ENCODE results near the gene TTLL12. TPM values are rescaled to one million over a fixed set of nuclear protein-coding genes. Genes with fewer than 3 reads are reported as not detected.
A peak's percentile ranks its signal among the peaks of the same experiment; 100 is the strongest.

Gene TTLL12
- total and polyA plus RNA-seq, 5 donors from 2014 or later: 14.1 to 23.7 (median 21.6) TPM

- H3K4me3 ChIP-seq (ENCODE audit: low read depth, low read length): no peak overlapping the region
- H3K9me3 Mint-ChIP-seq: no peaks in the 10 kb centered on the region
- no peaks in the 10 kb centered on the region for H3K36me3 Mint-ChIP-seq
- H3K27me3 Mint-ChIP-seq: no peaks in the 10 kb centered on the region
- H3K9me3 ChIP-seq (ENCODE audit: control insufficient read depth in 2 of 2, low read length in 2 of 2): no peaks in the 10 kb centered on the region
- no peak overlapping the region for H3K27ac ChIP-seq (ENCODE audit: insufficient read depth, low read length, poor library complexity, severe bottlenecking)
- no peak overlapping the region for H3K27ac Mint-ChIP-seq
- H3K27me3 ChIP-seq (ENCODE audit: control insufficient read depth, insufficient read depth, low read length): no peaks in the 10 kb centered on the region
- DNase-seq: no peak
- H3K4me1 Mint-ChIP-seq: peaks cover 0 to 12% (median 0%) of the 10 kb centered on the region in 4 donors
- H3K4me1 ChIP-seq (ENCODE audit: control insufficient read depth, insufficient read depth, low read length, poor library complexity, severe bottlenecking): peaks cover 6% of the 10 kb centered on the region
- no peak for ATAC-seq (ENCODE audit: low read depth in 2 of 2)
- no peak overlapping the region for H3K4me3 Mint-ChIP-seq
- H3K36me3 ChIP-seq (ENCODE audit: control insufficient read depth, insufficient read depth, low read length): no peaks in the 10 kb centered on the region
These were observed 21.1 kb upstream of the TTLL12 start for GRCh38 chr22:43207849-43208702.

- Histone ChIP-seq H3K4me1 (ENCODE audit: control insufficient read depth, insufficient read depth, low read length, poor library complexity, severe bottlenecking) (peaks cover 6% of the 10 kb centered on the region), H3K27me3 (ENCODE audit: control insufficient read depth, insufficient read depth, low read length) (no peaks in the 10 kb centered on the region), H3K36me3 (ENCODE audit: control insufficient read depth, insufficient read depth, low read length) (no peaks in the 10 kb centered on the region), H3K4me3 (ENCODE audit: low read depth, low read length) (no peak overlapping the region), H3K9me3 (ENCODE audit: control insufficient read depth in 2 of 2, low read length in 2 of 2) (no peaks in the 10 kb centered on the region), H3K27ac (ENCODE audit: insufficient read depth, low read length, poor library complexity, severe bottlenecking) (no peak overlapping the region)
- peaks cover 0 to 2% (median 0%) of the 10 kb centered on the region in 7 donors for H3K9me3 Mint-ChIP-seq
- H3K4me1 Mint-ChIP-seq: peaks cover 0 to 12% (median 0%) of the 10 kb centered on the region in 4 donors
- H3K36me3 Mint-ChIP-seq: no peaks in the 10 kb centered on the region
- DNase-seq: no peak
- no peak overlapping the region for H3K4me3 Mint-ChIP-seq
- ATAC-seq (ENCODE audit: low read depth in 2 of 2): no peak
- H3K27me3 Mint-ChIP-seq: no peaks in the 10 kb centered on the region
- no peak overlapping the region for H3K27ac Mint-ChIP-seq
These were observed 20.5 kb upstream of the TTLL12 start for GRCh38 chr22:43207386-43207785.

DNA sequence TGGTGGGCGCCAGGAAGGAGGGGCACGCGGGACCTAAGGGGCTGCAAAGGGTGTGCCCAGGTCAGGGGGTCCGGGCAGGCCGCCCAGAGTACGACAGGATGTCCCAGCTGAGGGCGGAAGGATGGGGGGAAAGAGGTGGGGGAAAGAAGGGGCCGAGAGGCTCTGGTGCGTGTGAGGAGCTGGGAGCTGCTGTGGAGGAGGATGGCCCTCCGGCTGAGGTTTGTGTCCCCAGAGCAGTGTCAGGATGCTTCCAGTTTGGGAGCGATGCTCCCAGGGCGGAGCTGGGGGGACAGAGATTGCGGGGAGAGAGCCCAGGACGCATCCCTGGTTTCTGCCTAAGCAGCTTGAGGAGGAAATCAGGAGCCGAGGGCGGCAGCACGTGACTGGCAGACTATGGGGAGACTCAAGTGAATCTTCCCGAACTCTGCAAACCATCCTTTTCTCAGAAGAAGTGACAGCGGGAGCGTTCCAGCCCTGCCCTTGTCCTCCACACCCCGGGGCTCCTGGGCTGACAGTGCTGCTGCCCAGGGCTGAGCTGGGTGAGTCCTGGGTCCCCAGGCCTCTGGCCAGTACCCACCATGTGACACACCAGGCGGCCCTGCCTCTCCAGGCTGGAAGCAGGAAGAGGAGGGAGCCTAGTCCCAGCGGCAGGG, 19.7 kb upstream of the TTLL12 start:
- no peaks in the 10 kb centered on the region for H3K9me3 ChIP-seq (ENCODE audit: control insufficient read depth in 2 of 2, low read length in 2 of 2)
- DNase-seq (no peak), ATAC-seq (ENCODE audit: low read depth in 2 of 2) (no peak)
- H3K36me3 ChIP-seq (ENCODE audit: control insufficient read depth, insufficient read depth, low read length): no peaks in the 10 kb centered on the region
- peaks cover 0 to 12% (median 0%) of the 10 kb centered on the region in 4 donors for H3K4me1 Mint-ChIP-seq
- H3K4me3 Mint-ChIP-seq: peak overlapping the region in 1 of 4 donors; percentile 19
- H3K27me3 ChIP-seq (ENCODE audit: control insufficient read depth, insufficient read depth, low read length): no peaks in the 10 kb centered on the region
- no peaks in the 10 kb centered on the region for H3K36me3 Mint-ChIP-seq
- no peak overlapping the region for H3K4me3 ChIP-seq (ENCODE audit: low read depth, low read length)
- peaks cover 6% of the 10 kb centered on the region for H3K4me1 ChIP-seq (ENCODE audit: control insufficient read depth, insufficient read depth, low read length, poor library complexity, severe bottlenecking)
- H3K27ac Mint-ChIP-seq: peak overlapping the region in 2 of 3 donors; percentile 65 to 67
- H3K27ac ChIP-seq (ENCODE audit: insufficient read depth, low read length, poor library complexity, severe bottlenecking): no peak overlapping the region
- peaks cover 0 to 2% (median 0%) of the 10 kb centered on the region in 7 donors for H3K9me3 Mint-ChIP-seq
- H3K27me3 Mint-ChIP-seq: no peaks in the 10 kb centered on the region

DNA sequence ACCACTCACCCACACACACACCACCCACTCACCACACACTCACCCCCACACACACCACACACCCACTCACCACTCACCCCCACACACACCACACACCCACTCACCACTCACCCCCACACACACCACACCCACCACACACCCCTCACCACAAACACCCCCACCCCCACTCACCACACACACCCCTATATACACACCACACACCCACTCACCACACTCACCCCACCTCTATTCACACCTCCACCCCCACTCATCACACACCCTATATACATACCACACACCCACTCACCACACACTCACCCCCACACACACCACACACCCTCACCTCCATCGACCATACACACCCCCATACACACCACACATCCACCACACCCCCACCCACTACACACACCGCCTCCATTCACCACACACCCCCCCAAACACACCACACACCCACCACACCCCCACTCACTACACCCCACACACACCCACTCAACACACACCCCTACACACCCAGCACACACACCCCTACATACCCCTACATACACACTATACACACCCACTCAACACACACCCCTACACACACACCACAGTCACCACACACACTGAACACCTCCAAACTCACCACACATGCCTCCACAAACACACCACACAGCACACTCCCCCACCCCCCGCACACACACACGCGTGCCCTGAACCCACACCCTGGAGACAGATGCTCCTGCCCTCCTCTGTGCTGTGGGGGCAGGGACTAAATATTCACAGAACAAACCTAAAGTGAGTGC, 19.0 kb upstream of the TTLL12 start:
- Histone ChIP-seq H3K9me3 (ENCODE audit: control insufficient read depth in 2 of 2, low read length in 2 of 2) (no peaks in the 10 kb centered on the region), H3K36me3 (ENCODE audit: control insufficient read depth, insufficient read depth, low read length) (no peaks in the 10 kb centered on the region), H3K4me3 (ENCODE audit: low read depth, low read length) (no peak overlapping the region), H3K27me3 (ENCODE audit: control insufficient read depth, insufficient read depth, low read length) (no peaks in the 10 kb centered on the region), H3K4me1 (ENCODE audit: control insufficient read depth, insufficient read depth, low read length, poor library complexity, severe bottlenecking) (peaks cover 6% of the 10 kb centered on the region), H3K27ac (ENCODE audit: insufficient read depth, low read length, poor library complexity, severe bottlenecking) (no peak overlapping the region)
- H3K27ac Mint-ChIP-seq: peak overlapping the region in 1 of 3 donors; percentile 65
- no peaks in the 10 kb centered on the region for H3K36me3 Mint-ChIP-seq
- no peak for ATAC-seq (ENCODE audit: low read depth in 2 of 2)
- H3K9me3 Mint-ChIP-seq: peaks cover 0 to 2% (median 0%) of the 10 kb centered on the region in 7 donors
- no peak for DNase-seq
- H3K4me3 Mint-ChIP-seq: no peak overlapping the region
- no peaks in the 10 kb centered on the region for H3K27me3 Mint-ChIP-seq
- H3K4me1 Mint-ChIP-seq: peaks cover 0 to 12% (median 0%) of the 10 kb centered on the region in 4 donors

DNA sequence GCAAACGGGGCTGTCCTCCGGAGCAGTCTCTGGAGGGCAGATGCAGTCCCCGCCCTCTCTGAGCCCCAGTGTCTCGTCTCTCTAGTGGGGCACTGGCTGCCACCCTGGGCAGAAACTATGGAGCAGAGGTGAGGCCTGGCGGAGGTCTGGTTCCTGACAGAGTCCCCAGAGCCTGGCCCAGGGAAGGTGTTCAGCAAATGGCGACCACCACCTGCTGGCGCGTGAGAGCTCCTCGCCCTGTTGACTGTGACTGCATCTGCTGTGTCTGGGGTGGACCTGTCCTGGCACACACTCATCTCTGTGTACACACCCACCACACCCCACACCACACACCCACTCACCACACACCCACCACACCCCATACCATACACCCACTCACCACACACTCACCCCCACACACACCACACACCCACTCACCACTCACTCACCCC, 18.3 kb upstream of the TTLL12 start:
- Histone ChIP-seq H3K4me3 (ENCODE audit: low read depth, low read length) (no peak overlapping the region), H3K36me3 (ENCODE audit: control insufficient read depth, insufficient read depth, low read length) (no peaks in the 10 kb centered on the region), H3K27me3 (ENCODE audit: control insufficient read depth, insufficient read depth, low read length) (no peaks in the 10 kb centered on the region), H3K4me1 (ENCODE audit: control insufficient read depth, insufficient read depth, low read length, poor library complexity, severe bottlenecking) (peaks cover 6% of the 10 kb centered on the region), H3K27ac (ENCODE audit: insufficient read depth, low read length, poor library complexity, severe bottlenecking) (no peak overlapping the region), H3K9me3 (ENCODE audit: control insufficient read depth in 2 of 2, low read length in 2 of 2) (no peaks in the 10 kb centered on the region)
- H3K4me3 Mint-ChIP-seq: no peak overlapping the region
- ATAC-seq (ENCODE audit: low read depth in 2 of 2) (no peak), DNase-seq (no peak)
- no peaks in the 10 kb centered on the region for H3K27me3 Mint-ChIP-seq
- H3K4me1 Mint-ChIP-seq: peaks cover 0 to 12% (median 0%) of the 10 kb centered on the region in 4 donors
- H3K9me3 Mint-ChIP-seq: peaks cover 0 to 2% (median 0%) of the 10 kb centered on the region in 7 donors
- peak overlapping the region in 1 of 3 donors; percentile 56 for H3K27ac Mint-ChIP-seq
- H3K36me3 Mint-ChIP-seq: no peaks in the 10 kb centered on the region

DNA sequence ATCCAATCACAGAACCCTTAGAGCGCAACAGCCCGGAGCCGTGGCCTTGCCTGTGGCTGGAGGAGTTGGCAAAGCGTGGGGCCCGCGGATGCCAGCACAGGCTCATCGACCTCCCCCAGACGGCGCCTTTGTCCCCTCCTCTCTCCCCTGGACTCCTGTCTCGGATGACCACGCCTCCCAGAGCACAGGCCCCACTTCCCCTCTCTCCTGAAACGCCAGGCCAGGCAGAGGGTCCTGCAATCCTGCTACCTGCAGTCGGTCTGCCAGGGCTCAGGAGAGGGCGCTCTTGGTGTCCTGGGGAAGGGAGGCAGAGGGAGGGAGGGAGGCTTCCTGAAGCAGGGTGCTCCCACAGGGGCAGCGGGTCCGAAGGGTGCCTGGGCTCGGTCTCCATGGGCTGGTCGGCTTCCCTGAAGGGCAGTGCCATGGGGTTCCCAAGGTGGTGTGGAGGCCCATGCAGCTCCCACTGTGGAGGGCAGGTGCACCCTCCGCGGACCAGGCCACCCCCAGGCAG, 16.6 kb upstream of the TTLL12 start:
- H3K4me3 Mint-ChIP-seq: no peak overlapping the region
- peaks cover 6% of the 10 kb centered on the region for H3K4me1 ChIP-seq (ENCODE audit: control insufficient read depth, insufficient read depth, low read length, poor library complexity, severe bottlenecking)
- H3K9me3 Mint-ChIP-seq: peaks cover 0 to 2% (median 0%) of the 10 kb centered on the region in 7 donors
- ATAC-seq (ENCODE audit: low read depth in 2 of 2) (no peak), DNase-seq (no peak)
- peaks cover 0 to 12% (median 0%) of the 10 kb centered on the region in 4 donors for H3K4me1 Mint-ChIP-seq
- H3K27me3 ChIP-seq (ENCODE audit: control insufficient read depth, insufficient read depth, low read length): no peaks in the 10 kb centered on the region
- H3K4me3 ChIP-seq (ENCODE audit: low read depth, low read length): no peak overlapping the region
- H3K27ac Mint-ChIP-seq: no peak overlapping the region
- H3K36me3 Mint-ChIP-seq: no peaks in the 10 kb centered on the region
- H3K27me3 Mint-ChIP-seq: peaks cover 2% of the 10 kb centered on the region
- no peaks in the 10 kb centered on the region for H3K9me3 ChIP-seq (ENCODE audit: control insufficient read depth in 2 of 2, low read length in 2 of 2)
- no peaks in the 10 kb centered on the region for H3K36me3 ChIP-seq (ENCODE audit: control insufficient read depth, insufficient read depth, low read length)
- no peak overlapping the region for H3K27ac ChIP-seq (ENCODE audit: insufficient read depth, low read length, poor library complexity, severe bottlenecking)

GRCh38 chr22:43202756-43203410, 15.9 kb upstream of the TTLL12 start:
- peaks cover 8% of the 10 kb centered on the region for H3K27me3 Mint-ChIP-seq
- H3K27ac ChIP-seq (ENCODE audit: insufficient read depth, low read length, poor library complexity, severe bottlenecking): no peak overlapping the region
- no peaks in the 10 kb centered on the region for H3K36me3 Mint-ChIP-seq
- no peak overlapping the region for H3K4me3 ChIP-seq (ENCODE audit: low read depth, low read length)
- H3K27ac Mint-ChIP-seq: peak overlapping the region in 2 of 3 donors; percentile 48 to 82
- H3K9me3 Mint-ChIP-seq: peaks cover 0 to 2% (median 0%) of the 10 kb centered on the region in 7 donors
- no peak overlapping the region for H3K4me3 Mint-ChIP-seq
- ATAC-seq (ENCODE audit: low read depth in 2 of 2) (no peak), DNase-seq (no peak)
- H3K27me3 ChIP-seq (ENCODE audit: control insufficient read depth, insufficient read depth, low read length): no peaks in the 10 kb centered on the region
- no peaks in the 10 kb centered on the region for H3K36me3 ChIP-seq (ENCODE audit: control insufficient read depth, insufficient read depth, low read length)
- no peaks in the 10 kb centered on the region for H3K9me3 ChIP-seq (ENCODE audit: control insufficient read depth in 2 of 2, low read length in 2 of 2)
- H3K4me1 Mint-ChIP-seq: peaks cover 0 to 12% (median 0%) of the 10 kb centered on the region in 4 donors
- H3K4me1 ChIP-seq (ENCODE audit: control insufficient read depth, insufficient read depth, low read length, poor library complexity, severe bottlenecking): peaks cover 6% of the 10 kb centered on the region
